Liver (tissue), 9 donors: ENCODE measurements around the gene ALDH1L1. TPM values are rescaled to one million over a fixed set of nuclear protein-coding genes. Genes with fewer than 3 reads are reported as not detected.

ENCODE experiments used
- DNase-seq: peaks from one replicate; pipeline ENCODE4 v3.0.0-alpha.2; 2017; ENCODE audit warnings: low spot score
- H3K27ac ChIP-seq, 2 donors: one replicate each; pipeline ENCODE4 v1.7.0; 2013; ENCODE audit warnings: inconsistent platforms in 2 of 2, low read length in 2 of 2, control low read depth in 1 of 2, low read depth in 1 of 2, mild to moderate bottlenecking in 1 of 2
- H3K27me3 ChIP-seq, 4 donors: one replicate each; pipeline versions ENCODE4 v1.6.1 to v1.7.0; 2013; ENCODE audit warnings: low read length in 3 of 4, inconsistent platforms in 1 of 4, mild to moderate bottlenecking in 1 of 4, moderate library complexity in 1 of 4; ENCODE audit not compliant: control insufficient read depth in 4 of 4, insufficient read depth in 4 of 4
- H3K36me3 ChIP-seq, 4 donors: one replicate each; pipeline versions ENCODE4 v1.6.1 to v1.7.0; 2013; ENCODE audit warnings: low read length in 3 of 4, mild to moderate bottlenecking in 3 of 4, low read depth in 1 of 4, moderate library complexity in 1 of 4; ENCODE audit not compliant: control insufficient read depth in 4 of 4, insufficient read depth in 3 of 4
- H3K4me1 ChIP-seq, 4 donors: one replicate each; pipeline versions ENCODE4 v1.6.1 to v1.7.0; 2013; ENCODE audit warnings: low read length in 3 of 4, mild to moderate bottlenecking in 3 of 4, moderate library complexity in 1 of 4; ENCODE audit not compliant: control insufficient read depth in 4 of 4, insufficient read depth in 4 of 4
- H3K4me3 ChIP-seq, 3 donors: one replicate each; pipeline versions ENCODE4 v1.6.1 to v1.7.0; 2013; ENCODE audit warnings: low read length in 3 of 3, control low read depth in 1 of 3, low read depth in 1 of 3, mild to moderate bottlenecking in 1 of 3
- H3K9ac ChIP-seq, 2 donors: one replicate each; pipeline ENCODE4 v1.7.0; 2013; ENCODE audit warnings: low read length in 2 of 2, mild to moderate bottlenecking in 2 of 2, moderate library complexity in 2 of 2, control low read depth in 1 of 2, low read depth in 1 of 2
- H3K9me3 ChIP-seq, 4 donors: one replicate each; pipeline versions ENCODE4 v1.6.1 to v1.7.0; 2013; ENCODE audit warnings: low read length in 3 of 4; ENCODE audit not compliant: control insufficient read depth in 4 of 4
- EGR1 ChIP-seq, 2 donors: IDR thresholded peaks; 2 replicates each; pipeline ENCODE4 v1.6.1; 2016 to 2018; ENCODE audit warnings: antibody characterized with exemption in 2 of 2, low read depth in 2 of 2
- FOXA1 ChIP-seq: IDR thresholded peaks from 2 replicates; pipeline ENCODE4 v1.6.1; 2016; ENCODE audit warnings: antibody characterized with exemption
- FOXA2 ChIP-seq: IDR thresholded peaks from 2 replicates; pipeline ENCODE4 v1.6.1; 2016; ENCODE audit warnings: antibody characterized with exemption
- GABPA ChIP-seq, 2 donors: IDR thresholded peaks in 1 of 2; conservative IDR thresholded peaks in 1 of 2; 2 replicates each; pipeline ENCODE4 v1.6.1; 2016; ENCODE audit warnings: antibody characterized with exemption in 2 of 2, mild to moderate bottlenecking in 1 of 2, moderate library complexity in 1 of 2
- HNF4A ChIP-seq, 2 donors: conservative IDR thresholded peaks; 2 replicates each; pipeline ENCODE4 v1.6.1; 2016; ENCODE audit warnings: antibody characterized with exemption in 2 of 2, mild to moderate bottlenecking in 2 of 2
- HNF4G ChIP-seq: IDR thresholded peaks from 2 replicates; pipeline ENCODE4 v1.6.1; 2016; ENCODE audit warnings: antibody characterized with exemption
- JUND ChIP-seq, 2 donors: IDR thresholded peaks; 2 replicates each; pipeline ENCODE4 v1.6.1; 2016; ENCODE audit warnings: antibody characterized with exemption in 2 of 2
- NR2F2 ChIP-seq: IDR thresholded peaks from 2 replicates; pipeline ENCODE4 v1.6.1; 2016; ENCODE audit warnings: antibody characterized with exemption
- RAD21 ChIP-seq, 2 donors: IDR thresholded peaks; 2 replicates each; pipeline ENCODE4 v1.6.1; 2016; ENCODE audit warnings: antibody characterized with exemption in 2 of 2, mild to moderate bottlenecking in 2 of 2
- SP1 ChIP-seq: IDR thresholded peaks from 2 replicates; pipeline ENCODE4 v1.6.1; 2018; ENCODE audit warnings: antibody characterized with exemption, mild to moderate bottlenecking
- TAF1 ChIP-seq: conservative IDR thresholded peaks from 2 replicates; pipeline ENCODE4 v1.6.1; 2016; ENCODE audit warnings: antibody characterized with exemption, mild to moderate bottlenecking
- YY1 ChIP-seq: IDR thresholded peaks from 2 replicates; pipeline ENCODE4 v1.6.1; 2016; ENCODE audit warnings: antibody characterized with exemption, mild to moderate bottlenecking
- WGBS: extraction: QIAGEN DNeasy Blood & Tissue Kit; methylation state at CpG from one replicate; pipeline ENCODE4 v1.1.7; 2013; 5-methylcytosine and 5-hydroxymethylcytosine counted together
- polyA plus RNA-seq, 2 donors: library from polyadenylated mRNA; stranded (reverse) in 1 of 2; unstranded in 1 of 2; fragments of 200-250 nt in 1 of 2; fragments of >200 nt in 1 of 2; fragmentation: Nextera tagmentation in 1 of 2; extraction: Ambion mirVana in 1 of 2; gene quantifications; one replicate each; pipeline versions ENCODE4 v1.2.1 to v1.2.3, GENCODE V29; 2013 to 2015
- total RNA-seq, 2 donors: library from RNA; depleted of rRNA; stranded (reverse); fragments of >200 nt; gene quantifications; one replicate each; pipeline ENCODE4 v1.2.3, GENCODE V29; 2014
- TF ChIP-seq, protein P1 (sequence below): fragments of 150-350 bp; IDR thresholded peaks from 2 replicates; pipeline ENCODE4 v1.5.1; 2017; ENCODE audit warnings: improper control_type of control experiment, low read depth, low read length; ENCODE audit not compliant: missing input control
- TF ChIP-seq, protein P2 (sequence below): IDR thresholded peaks from 2 replicates; pipeline ENCODE4 v1.6.1; 2016; ENCODE audit warnings: antibody characterized with exemption
- TF ChIP-seq, protein P3 (sequence below): IDR thresholded peaks from 2 replicates; pipeline ENCODE4 v1.6.1; 2016; ENCODE audit warnings: antibody characterized with exemption
- TF ChIP-seq, protein P4 (sequence below): IDR thresholded peaks from 2 replicates; pipeline ENCODE4 v1.6.1; 2016; ENCODE audit warnings: antibody characterized with exemption
- donor health status: healthy.
- donor health status: healthy.
- donor health status: healthy.
- donor health status: healthy.
- donor health status: healthy.

Gene ALDH1L1
- total and polyA plus RNA-seq, 4 donors = 46.7 to 234 (median 147) TPM

DNA sequence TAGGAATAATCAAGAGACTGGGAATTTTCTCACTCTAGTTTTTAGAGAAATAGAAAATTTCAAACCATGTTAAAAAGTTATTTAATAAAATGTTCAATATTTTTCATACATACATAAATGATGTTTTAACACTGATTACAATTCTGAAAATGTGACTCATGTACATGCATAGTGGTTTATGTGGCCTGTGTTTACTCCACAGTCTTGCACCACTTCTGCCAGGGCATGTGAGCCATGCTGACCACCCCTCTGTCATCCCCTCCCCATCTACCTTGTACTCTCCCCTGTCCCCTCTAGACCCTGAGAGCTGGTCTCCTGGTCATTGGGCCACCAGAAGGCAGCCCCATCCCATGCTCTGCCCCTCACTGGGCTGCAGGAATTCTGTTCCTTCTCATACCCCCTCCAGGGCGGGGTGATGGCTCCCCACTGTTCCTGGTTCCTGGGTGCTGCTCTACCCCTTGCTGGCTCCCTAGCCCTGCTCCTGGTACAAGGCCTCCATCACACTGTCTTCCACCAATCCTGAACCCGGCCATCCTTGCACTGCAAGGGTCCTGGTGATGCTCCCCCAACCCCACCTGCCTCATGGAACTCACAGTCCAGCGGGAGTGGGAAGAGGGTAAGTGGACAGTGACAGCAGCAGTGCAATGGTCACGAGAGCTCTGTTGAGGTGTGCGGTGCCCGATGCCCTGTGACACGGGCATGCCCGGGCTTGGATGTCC is 72.3 kb downstream of the ALDH1L1 start:
- H3K27me3 ChIP-seq = no peaks in the 10 kb centered on the region
- peak; percentile 23 for DNase-seq
- H3K27ac ChIP-seq = no peak overlapping the region
- H3K36me3 ChIP-seq = peaks cover 18 to 92% (median 70%) of the 10 kb centered on the region in 4 donors
- H3K4me1 ChIP-seq = no peaks in the 10 kb centered on the region
- H3K9me3 ChIP-seq = no peaks in the 10 kb centered on the region
- H3K9ac ChIP-seq = no peak overlapping the region
- TF ChIP-seq, protein P1, sequence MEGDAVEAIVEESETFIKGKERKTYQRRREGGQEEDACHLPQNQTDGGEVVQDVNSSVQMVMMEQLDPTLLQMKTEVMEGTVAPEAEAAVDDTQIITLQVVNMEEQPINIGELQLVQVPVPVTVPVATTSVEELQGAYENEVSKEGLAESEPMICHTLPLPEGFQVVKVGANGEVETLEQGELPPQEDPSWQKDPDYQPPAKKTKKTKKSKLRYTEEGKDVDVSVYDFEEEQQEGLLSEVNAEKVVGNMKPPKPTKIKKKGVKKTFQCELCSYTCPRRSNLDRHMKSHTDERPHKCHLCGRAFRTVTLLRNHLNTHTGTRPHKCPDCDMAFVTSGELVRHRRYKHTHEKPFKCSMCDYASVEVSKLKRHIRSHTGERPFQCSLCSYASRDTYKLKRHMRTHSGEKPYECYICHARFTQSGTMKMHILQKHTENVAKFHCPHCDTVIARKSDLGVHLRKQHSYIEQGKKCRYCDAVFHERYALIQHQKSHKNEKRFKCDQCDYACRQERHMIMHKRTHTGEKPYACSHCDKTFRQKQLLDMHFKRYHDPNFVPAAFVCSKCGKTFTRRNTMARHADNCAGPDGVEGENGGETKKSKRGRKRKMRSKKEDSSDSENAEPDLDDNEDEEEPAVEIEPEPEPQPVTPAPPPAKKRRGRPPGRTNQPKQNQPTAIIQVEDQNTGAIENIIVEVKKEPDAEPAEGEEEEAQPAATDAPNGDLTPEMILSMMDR = no peak
- TF ChIP-seq YY1 (no peak), GABPA (IDR thresholded peaks at IDR 0.05 in 1 of 2, conservative IDR thresholded peaks at IDR 0.05 in 1 of 2) (no peak), FOXA2 (no peak), TAF1 (no peak), JUND (IDR thresholded peaks at IDR 0.05) (no peak), NR2F2 (no peak), EGR1 (IDR thresholded peaks at IDR 0.05; ENCODE audit: low read depth in 2 of 2) (no peak), FOXA1 (no peak), HNF4G (no peak), HNF4A (conservative IDR thresholded peaks at IDR 0.05) (no peak)
- TF ChIP-seq, protein P2, sequence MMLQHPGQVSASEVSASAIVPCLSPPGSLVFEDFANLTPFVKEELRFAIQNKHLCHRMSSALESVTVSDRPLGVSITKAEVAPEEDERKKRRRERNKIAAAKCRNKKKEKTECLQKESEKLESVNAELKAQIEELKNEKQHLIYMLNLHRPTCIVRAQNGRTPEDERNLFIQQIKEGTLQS = no peak
- TF ChIP-seq, protein P3, sequence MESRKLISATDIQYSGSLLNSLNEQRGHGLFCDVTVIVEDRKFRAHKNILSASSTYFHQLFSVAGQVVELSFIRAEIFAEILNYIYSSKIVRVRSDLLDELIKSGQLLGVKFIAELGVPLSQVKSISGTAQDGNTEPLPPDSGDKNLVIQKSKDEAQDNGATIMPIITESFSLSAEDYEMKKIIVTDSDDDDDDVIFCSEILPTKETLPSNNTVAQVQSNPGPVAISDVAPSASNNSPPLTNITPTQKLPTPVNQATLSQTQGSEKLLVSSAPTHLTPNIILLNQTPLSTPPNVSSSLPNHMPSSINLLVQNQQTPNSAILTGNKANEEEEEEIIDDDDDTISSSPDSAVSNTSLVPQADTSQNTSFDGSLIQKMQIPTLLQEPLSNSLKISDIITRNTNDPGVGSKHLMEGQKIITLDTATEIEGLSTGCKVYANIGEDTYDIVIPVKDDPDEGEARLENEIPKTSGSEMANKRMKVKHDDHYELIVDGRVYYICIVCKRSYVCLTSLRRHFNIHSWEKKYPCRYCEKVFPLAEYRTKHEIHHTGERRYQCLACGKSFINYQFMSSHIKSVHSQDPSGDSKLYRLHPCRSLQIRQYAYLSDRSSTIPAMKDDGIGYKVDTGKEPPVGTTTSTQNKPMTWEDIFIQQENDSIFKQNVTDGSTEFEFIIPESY = no peak
- TF ChIP-seq, protein P4, sequence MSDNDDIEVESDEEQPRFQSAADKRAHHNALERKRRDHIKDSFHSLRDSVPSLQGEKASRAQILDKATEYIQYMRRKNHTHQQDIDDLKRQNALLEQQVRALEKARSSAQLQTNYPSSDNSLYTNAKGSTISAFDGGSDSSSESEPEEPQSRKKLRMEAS = no peak
- WGBS = 96% methylated on average over 8 of the region's 8 CpGs
- no peak overlapping the region for H3K4me3 ChIP-seq

DNA sequence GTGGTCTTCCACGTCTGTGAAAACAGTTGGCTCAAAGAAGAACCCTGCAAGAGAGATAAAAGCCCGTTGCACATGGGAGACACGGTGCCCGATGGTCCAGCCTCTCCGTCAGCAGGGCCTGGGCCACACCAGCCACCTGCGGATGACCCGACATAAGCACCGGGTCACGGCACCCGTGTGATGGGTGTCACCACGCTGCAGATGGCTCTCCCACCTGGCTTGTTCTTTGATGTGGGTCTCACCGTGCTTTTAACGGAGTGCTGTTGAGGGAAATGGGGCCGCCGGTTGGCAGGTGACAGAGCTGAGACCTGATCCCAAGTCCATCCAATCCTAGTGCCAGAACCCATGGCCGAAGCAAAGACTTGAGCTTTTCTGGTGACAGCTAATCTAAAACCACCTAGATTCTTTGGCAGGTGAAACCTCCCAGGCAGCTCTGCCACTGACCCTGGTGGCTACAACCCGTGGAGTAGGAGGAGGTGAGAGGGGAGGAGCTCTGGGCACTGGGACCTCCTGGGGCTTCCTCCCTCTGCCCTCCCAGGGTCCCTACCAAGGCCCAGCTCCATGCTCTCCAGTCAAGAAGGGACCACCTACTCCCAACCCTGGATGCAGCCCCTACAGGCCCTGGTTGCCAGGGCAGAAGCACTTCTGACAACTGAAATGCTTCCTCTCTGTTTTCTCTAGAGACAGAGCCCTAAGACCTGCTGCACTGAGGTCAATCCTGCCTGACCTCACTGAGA is 73.0 kb downstream of the ALDH1L1 start:
- no peaks in the 10 kb centered on the region for H3K4me1 ChIP-seq
- H3K36me3 ChIP-seq = peaks cover 19 to 94% (median 67%) of the 10 kb centered on the region in 4 donors
- H3K27me3 ChIP-seq = no peaks in the 10 kb centered on the region
- no peak overlapping the region for H3K4me3 ChIP-seq
- DNase-seq = peak; percentile 12
- H3K9ac ChIP-seq = no peak overlapping the region
- WGBS = 93% methylated on average over 17 of the region's 17 CpGs
- H3K9me3 ChIP-seq = no peaks in the 10 kb centered on the region
- no peak overlapping the region for H3K27ac ChIP-seq
- TF ChIP-seq, protein P2 = no peak
- no peak for TF ChIP-seq GABPA (IDR thresholded peaks at IDR 0.05 in 1 of 2, conservative IDR thresholded peaks at IDR 0.05 in 1 of 2)
- no peak for TF ChIP-seq TAF1
- no peak for TF ChIP-seq HNF4A (conservative IDR thresholded peaks at IDR 0.05)
- no peak for TF ChIP-seq SP1
- TF ChIP-seq, protein P3 = no peak
- TF ChIP-seq FOXA1 = no peak
- TF ChIP-seq RAD21 (IDR thresholded peaks at IDR 0.05) = no peak
- no peak for TF ChIP-seq FOXA2
- no peak for TF ChIP-seq EGR1 (IDR thresholded peaks at IDR 0.05; ENCODE audit: low read depth in 2 of 2)
- TF ChIP-seq, protein P4 = no peak
- TF ChIP-seq NR2F2 = no peak
